ENCODE data around the gene COA1. TPM values are rescaled to one million over a fixed set of nuclear protein-coding genes. Genes with fewer than 3 reads are reported as not detected.
"Not testable (repeated sequence)": the region's sequence is repeated elsewhere in the genome, so short reads cannot be mapped to it uniquely, and the experiment has no call there.

Gene COA1
- total and polyA plus RNA-seq, 2 donors (not counting 1 experiment from before 2014, with no cell fraction given) = 28.7 to 72.7 TPM

GRCh38 chr7:43673243-43673976, 55.9 kb downstream of the COA1 start:
- ChIA-PET CTCF (interaction anchor here (1.1 to 1.2 kb wide), 2 partner anchors 51 to 91 kb away, joined by 3 to 5 read pairs; partner anchors contain the start of gene STK17A), POLR2A (interaction anchor here (0.8 kb wide), 1 partner anchor 18 kb away, joined by 3 read pairs; no protein-coding TSS in a partner anchor)
- Mint-ChIP-seq H3K4me3 (peak overlapping the region; percentile 45), H3K4me1 (peaks cover 55% of the 10 kb centered on the region), H3K9me3 (ENCODE audit: insufficient read depth) (peaks cover 22% of the 10 kb centered on the region), H3K27ac (peak overlapping the region; percentile 75)
- WGBS (ENCODE audit: insufficient coverage) = no CpG with 5 or more reads among the region's 5 CpGs
- not testable (repeated sequence) for H4K20me1 ChIP-seq (ENCODE audit: control insufficient read depth, insufficient read depth, low read length, poor library complexity, severe bottlenecking); H3K36me3 ChIP-seq (replicated peaks in 1 of 2; ENCODE audit: control extremely low read depth in 1 of 2, control insufficient read depth in 1 of 2, extremely low read depth in 1 of 2, insufficient read depth in 2 of 2, low read length in 1 of 2); H2AFZ ChIP-seq (ENCODE audit: insufficient read depth, low read depth, low read length, poor library complexity, severe bottlenecking); H3K27me3 ChIP-seq (replicated peaks in 1 of 4; ENCODE audit: control extremely low read depth in 1 of 4, control insufficient read depth in 3 of 4, insufficient read depth in 4 of 4, low read length in 3 of 4); H3K27me3 Mint-ChIP-seq; H3K4me2 ChIP-seq (replicated peaks; ENCODE audit: low read depth, low read length, poor library complexity, severe bottlenecking)
- H3K4me1 ChIP-seq (ENCODE audit: control insufficient read depth in 2 of 2, insufficient read depth in 2 of 2, low read length in 2 of 2) = peaks cover 20 to 46% of the 10 kb centered on the region in 2 donors
- peaks cover 9 to 38% (median 24%) of the 10 kb centered on the region in 3 donors for H3K9me3 ChIP-seq (ENCODE audit: control extremely low read depth in 1 of 3, control insufficient read depth in 2 of 3, insufficient read depth in 1 of 3, low read length in 2 of 3)
- DNase-seq (peak; percentile 58), ATAC-seq (ENCODE audit: low read depth) (peak; percentile 39)
- intact Hi-C loops (cut with micrococcal nuclease) = loop anchor here (2.0 kb wide), 1 partner anchor 25 kb away; no protein-coding TSS in a partner anchor
- peak overlapping the region; percentile 19 to 67 for H3K27ac ChIP-seq (ENCODE audit: low read length in 2 of 2)
- H3K79me2 ChIP-seq (ENCODE audit: control insufficient read depth, insufficient read depth, low read length) = peaks cover 91% of the 10 kb centered on the region
- peak overlapping the region in 1 of 5 experiments; percentile 8 for H3K4me3 ChIP-seq (ENCODE audit: control extremely low read depth in 1 of 5, extremely low read depth in 1 of 5, insufficient read depth in 1 of 5, low read depth in 2 of 5, low read length in 4 of 5)
- H3K9ac ChIP-seq (ENCODE audit: low read length) = peak overlapping the region; percentile 20

- peaks cover 10 to 51% (median 24%) of the 10 kb centered on the region in 3 donors for H3K9me3 ChIP-seq (ENCODE audit: control extremely low read depth in 1 of 3, control insufficient read depth in 2 of 3, insufficient read depth in 1 of 3, low read length in 2 of 3)
- Mint-ChIP-seq H3K27me3 (no peaks in the 10 kb centered on the region), H3K27ac (peak overlapping the region; percentile 26), H3K4me3 (no peak overlapping the region), H3K9me3 (ENCODE audit: insufficient read depth) (peaks cover 25% of the 10 kb centered on the region), H3K4me1 (peaks cover 47% of the 10 kb centered on the region)
- H3K27ac ChIP-seq (ENCODE audit: low read length in 2 of 2) = no peak overlapping the region
- CTCF ChIA-PET = interaction anchor here (2.9 kb wide), 1 partner anchor 89 kb away, joined by 8 read pairs; the partner anchor contains the start of gene STK17A
- TF ChIP-seq CTCF (IDR thresholded peaks at IDR 0.05) (no peak), EZH2 (IDR thresholded peaks at IDR 0.05; ENCODE audit: borderline replicate concordance, insufficient read depth, low read depth, low read length, poor library complexity, severe bottlenecking) (no peak)
- no peaks in the 10 kb centered on the region for H4K20me1 ChIP-seq (ENCODE audit: control insufficient read depth, insufficient read depth, low read length, poor library complexity, severe bottlenecking)
- WGBS (ENCODE audit: insufficient coverage) = no CpG with 5 or more reads among the region's 4 CpGs
- ATAC-seq (ENCODE audit: low read depth) (no peak), DNase-seq (no peak)
- no peak overlapping the region for H3K4me3 ChIP-seq (ENCODE audit: control extremely low read depth in 1 of 5, extremely low read depth in 1 of 5, insufficient read depth in 1 of 5, low read depth in 2 of 5, low read length in 4 of 5)
- H3K36me3 ChIP-seq (replicated peaks in 1 of 2; ENCODE audit: control extremely low read depth in 1 of 2, control insufficient read depth in 1 of 2, extremely low read depth in 1 of 2, insufficient read depth in 2 of 2, low read length in 1 of 2) = peaks cover 3 to 4% of the 10 kb centered on the region in 2 experiments
- H3K79me2 ChIP-seq (ENCODE audit: control insufficient read depth, insufficient read depth, low read length) = peaks cover 75% of the 10 kb centered on the region
- intact Hi-C loops (cut with micrococcal nuclease) = no loop called here
- no peaks in the 10 kb centered on the region for H3K27me3 ChIP-seq (replicated peaks in 1 of 4; ENCODE audit: control extremely low read depth in 1 of 4, control insufficient read depth in 3 of 4, insufficient read depth in 4 of 4, low read length in 3 of 4)
- POLR2A ChIA-PET = no interaction called here
- H2AFZ ChIP-seq (ENCODE audit: insufficient read depth, low read depth, low read length, poor library complexity, severe bottlenecking) = no peak overlapping the region
- peaks cover 20 to 40% of the 10 kb centered on the region in 2 donors for H3K4me1 ChIP-seq (ENCODE audit: control insufficient read depth in 2 of 2, insufficient read depth in 2 of 2, low read length in 2 of 2)
- H3K9ac ChIP-seq (ENCODE audit: low read length) = no peak overlapping the region
- no peak overlapping the region for H3K4me2 ChIP-seq (replicated peaks; ENCODE audit: low read depth, low read length, poor library complexity, severe bottlenecking)
Observed at GRCh38 chr7:43671521-43671920, 57.8 kb downstream of the COA1 start.
